HG02938 (cell line): Measurements from ENCODE around the gene ESYT1.
A peak's percentile ranks its signal among the peaks of the same experiment; 100 is the strongest.
"Not testable (repeated sequence)": the region's sequence is repeated elsewhere in the genome, so short reads cannot be mapped to it uniquely, and the experiment has no call there.

ENCODE experiments used
- ATAC-seq: cut with Tn5 transposase; IDR thresholded peaks from one replicate; pipeline ENCODE4 v1.9.1; 2021; ENCODE audit warnings: mild to moderate bottlenecking, moderate library complexity; ENCODE audit not compliant: unreplicated experiment

ESYT1 gene

DNA sequence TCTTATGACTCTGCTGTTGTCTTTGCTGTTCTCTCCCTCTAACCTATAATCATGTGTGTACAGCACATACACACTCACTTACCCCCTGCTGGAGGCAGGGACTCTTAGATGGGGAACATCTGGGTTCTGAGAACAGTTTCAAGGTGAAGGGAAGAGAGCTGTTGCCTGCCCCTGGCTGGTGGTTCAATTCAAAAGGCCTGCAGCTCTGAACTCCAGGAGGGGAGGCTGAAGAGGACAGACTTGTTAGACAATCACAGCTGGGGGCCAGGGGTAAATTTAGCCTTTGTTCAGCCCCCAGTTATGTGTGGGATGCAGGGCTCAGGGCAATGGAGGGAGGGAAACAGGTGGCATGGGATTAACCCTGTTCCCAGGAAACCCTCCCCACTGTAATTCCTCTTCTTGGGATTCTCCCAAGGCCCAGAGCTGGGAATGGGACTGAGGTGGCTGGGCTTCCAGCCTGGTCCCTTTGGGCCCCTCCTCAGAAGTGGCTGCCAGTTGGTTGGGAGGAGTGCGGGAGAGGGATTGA lies 26.2 kb downstream of the ESYT1 start:
- no peak for ATAC-seq

DNA sequence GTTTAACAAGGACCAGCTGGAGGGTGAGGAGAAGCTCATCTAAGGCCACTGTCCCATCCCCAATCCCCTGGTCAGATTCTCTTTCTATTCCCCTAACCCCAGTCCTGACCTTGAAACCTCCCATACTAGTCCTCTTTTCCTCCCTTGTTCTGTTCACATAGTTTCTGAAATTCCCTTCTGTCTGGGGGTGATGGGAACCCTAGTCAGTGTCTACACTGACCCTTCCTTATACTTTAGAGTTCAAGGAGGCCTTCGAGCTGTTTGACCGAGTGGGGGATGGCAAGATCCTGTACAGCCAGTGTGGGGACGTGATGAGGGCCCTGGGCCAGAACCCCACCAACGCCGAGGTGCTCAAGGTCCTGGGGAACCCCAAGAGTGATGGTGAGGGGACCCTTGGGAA lies 26.8 kb downstream of the ESYT1 start:
- no peak for ATAC-seq

DNA sequence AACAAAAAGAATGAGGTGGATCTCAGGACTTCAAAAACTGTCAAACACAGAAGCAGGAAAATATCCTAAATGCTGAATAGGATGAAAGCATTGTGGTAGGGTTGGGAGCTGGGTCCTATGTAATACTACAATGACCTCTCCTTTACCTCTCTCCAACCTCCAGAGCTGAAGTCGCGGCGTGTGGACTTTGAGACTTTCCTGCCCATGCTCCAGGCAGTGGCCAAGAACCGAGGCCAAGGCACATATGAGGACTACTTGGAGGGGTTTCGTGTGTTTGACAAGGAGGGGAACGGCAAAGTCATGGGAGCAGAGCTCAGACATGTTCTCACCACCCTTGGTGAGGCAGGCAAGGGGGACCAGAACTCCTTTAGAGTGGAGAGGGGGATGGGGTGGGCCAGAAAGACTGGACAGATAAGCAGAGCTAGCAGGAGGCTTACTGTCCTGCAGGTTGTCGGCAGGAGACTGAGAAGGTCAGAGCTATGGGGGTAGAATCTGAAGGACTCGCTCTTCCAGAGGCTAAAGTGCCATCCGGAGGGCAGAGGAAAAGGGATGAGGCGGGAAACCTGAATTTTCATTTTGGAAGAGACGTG lies 27.3 kb downstream of the ESYT1 start:
- no peak for ATAC-seq

DNA sequence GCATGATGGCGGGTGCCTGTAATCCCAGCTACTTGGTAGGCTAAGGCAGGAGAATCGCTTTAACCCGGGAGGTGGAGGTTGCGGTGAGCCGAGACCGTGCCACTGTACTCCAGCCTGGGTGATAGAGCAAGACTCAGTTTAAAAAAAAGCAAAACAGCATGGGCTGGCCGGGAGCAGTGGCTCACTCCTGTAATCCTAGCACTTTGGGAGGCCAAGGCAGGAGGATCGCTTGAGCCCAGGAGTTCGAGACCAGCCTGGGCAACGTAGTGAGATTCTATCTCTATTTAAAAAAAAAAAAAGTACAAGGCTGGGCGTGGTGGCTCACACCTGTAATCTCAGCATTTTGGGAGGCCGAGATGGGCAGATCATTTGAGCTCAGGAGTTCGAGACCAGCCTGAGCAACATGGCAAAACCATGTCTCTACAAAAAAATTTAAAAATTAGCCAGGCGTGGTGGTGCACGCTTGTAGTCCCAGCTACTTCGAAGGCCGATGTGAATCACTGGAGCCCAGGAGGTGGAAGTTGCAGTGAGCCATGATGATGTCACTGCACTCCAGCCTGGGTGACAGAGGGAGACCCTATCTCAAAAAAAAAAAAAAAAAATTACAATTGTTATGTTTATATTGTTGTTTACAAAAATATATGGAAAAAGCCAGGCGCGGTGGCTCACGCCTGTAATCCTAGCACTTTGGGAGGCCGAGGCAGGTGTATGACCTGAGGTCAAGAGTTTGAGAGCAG lies 28.6 kb downstream of the ESYT1 start:
- not testable (repeated sequence) for ATAC-seq

DNA sequence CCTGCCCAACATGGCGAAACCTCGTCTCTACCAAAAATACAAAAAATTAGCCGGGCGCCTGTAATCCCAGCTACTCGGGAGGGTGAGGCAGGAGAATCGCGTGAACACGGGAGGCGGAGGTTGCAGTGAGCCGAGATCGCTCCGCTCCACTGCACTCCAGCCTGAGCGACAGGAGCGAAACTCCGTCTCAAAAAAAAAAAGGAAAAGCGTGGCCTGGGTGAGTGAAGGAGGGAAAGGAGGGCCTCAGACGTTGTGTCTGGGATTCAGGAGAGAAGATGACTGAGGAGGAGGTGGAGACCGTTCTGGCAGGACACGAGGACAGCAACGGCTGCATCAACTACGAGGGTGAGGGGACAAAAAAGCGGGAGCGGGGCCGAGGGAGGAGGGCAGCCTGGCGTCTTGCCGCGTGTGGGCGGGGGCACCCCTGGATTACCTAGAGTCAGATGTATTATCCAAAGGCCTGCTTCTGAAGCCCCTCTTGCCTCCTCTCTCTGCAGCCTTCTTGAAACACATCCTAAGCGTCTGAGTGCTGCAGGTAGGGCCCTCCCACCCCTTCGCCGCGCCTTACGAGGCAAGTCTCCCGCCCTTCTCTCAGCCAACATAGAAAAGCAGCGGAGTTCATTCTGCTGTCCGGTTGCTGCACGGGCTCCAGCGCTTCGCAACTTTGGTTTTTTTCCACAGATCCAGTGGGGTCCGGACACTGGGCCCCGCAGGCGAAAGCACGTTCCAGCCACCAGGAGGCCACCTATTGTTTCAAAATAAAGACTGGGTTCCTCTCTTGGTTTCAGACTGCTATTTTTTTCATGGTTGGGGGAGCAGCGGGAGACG lies 29.3 kb downstream of the ESYT1 start:
- ATAC-seq = peak; percentile 35

DNA sequence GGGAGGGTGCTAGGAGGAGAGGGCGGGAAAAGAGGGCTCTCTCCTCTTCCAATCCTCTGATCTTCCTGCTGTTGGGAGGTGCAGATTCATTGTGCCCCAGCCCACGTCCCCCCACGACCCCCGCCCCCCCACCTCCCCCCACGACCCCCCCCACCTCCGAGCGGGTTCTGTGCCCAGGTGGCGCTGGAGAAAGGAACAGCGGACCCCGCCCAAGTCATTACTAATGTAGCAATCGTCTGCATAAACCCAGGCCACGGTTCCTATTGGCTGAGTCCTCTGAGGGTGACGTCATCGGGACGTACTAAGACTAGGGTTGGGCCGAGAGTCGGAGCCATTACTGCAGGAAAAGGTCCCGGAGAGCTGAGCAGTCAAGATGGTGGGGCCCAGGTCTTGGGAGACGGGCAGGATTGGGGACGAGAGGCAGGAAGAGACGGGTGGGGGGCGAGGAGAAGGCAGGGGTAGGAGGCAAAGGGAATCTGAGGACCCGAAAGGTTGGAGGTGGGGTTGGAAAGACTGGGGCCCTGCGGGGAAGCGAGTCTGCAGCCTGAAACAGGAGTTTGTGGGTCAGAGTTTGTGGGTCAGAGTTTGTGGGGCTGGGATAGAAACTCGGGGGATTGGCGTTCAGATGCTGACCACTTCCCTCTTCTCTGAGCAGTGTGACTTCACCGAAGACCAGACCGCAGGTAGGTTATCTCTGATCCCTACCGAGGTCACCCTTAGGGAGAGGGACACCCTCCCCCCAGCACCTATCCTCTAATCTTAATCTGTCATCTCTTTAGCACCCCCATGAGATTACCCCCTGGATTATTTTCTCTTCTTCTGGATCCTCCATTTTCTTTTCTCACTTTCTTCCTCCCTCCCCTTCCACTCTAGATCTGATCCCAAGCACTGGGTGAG lies 30.2 kb downstream of the ESYT1 start, which contains the start of gene MYL6:
Gene MYL6, plus strand, starts transcription at position 331 of the 897 bp plus-strand sequence. Its CDS starts 43 bp downstream, at position 374.
- ATAC-seq = peak; percentile 90

DNA sequence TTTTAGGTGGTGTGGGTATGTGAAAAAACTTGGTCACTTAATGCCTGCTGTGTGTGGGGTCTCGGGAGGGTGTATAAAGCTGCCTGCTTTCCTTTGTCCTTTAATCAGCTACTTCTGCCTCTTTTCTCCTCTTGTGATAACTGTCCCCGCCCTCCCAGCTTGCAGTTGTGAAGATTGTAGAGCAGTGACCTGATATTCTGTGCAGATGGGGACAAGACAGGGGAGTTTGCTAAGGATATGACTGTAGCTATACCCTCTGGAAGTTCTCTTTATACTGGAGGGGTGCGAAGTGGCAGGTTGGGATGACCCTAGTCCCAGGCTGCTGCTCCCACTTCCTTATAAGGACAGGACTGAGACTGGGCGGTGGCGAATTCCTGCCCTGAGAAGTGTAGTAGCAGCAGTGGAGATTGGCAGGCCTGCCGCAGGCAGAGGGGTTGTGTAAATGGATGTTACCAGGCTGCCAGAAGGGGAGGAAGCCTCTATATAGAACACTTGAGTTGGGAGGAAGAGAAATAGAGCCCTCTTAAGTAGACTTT lies 30.9 kb downstream of the ESYT1 start:
- no peak for ATAC-seq

DNA sequence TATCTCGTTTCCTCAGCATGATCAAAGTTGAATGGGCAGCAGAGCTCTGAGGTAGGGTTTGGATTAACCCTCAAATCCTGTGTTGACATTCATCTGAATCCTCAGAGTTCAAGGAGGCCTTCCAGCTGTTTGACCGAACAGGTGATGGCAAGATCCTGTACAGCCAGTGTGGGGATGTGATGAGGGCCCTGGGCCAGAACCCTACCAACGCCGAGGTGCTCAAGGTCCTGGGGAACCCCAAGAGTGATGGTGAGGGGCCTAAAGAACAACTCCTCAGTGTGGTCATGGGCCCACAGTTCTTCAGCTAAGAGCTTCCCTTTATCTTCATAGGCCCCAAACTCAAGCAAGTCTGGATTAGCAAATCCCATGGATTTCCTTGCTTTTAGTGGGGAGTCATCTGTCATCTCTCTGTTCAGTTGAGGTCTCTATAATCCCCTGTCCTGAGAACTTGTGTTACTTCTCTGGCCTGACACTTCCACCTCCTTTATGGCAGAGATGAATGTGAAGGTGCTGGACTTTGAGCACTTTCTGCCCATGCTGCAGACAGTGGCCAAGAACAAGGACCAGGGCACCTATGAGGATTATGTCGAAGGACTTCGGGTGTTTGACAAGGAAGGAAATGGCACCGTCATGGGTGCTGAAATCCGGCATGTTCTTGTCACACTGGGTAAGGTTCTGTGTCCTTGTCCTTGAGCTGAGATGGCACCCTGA lies 31.6 kb downstream of the ESYT1 start:
- ATAC-seq = no peak

DNA sequence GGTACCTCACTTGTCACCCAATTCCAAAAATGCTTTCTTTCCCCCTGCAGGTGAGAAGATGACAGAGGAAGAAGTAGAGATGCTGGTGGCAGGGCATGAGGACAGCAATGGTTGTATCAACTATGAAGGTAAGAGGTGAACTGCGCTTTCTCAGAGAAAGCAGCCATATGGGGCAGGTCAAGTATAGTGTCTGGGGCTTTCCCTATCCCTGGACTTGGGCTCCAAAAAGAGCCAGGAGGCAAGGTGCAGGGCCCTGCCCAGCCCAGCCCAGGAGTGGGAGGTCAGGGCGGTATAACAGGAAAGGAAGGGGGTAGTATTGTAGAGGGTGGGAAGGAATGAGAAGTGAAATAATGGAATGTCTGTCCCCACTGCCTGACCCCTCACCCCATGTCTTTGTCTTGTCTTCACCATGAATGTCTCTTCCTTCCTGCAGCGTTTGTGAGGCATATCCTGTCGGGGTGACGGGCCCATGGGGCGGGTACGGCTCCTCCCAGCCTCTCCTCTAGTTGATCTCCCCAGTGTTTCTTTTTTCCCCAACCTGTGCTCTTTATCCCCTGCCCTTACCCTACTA lies 32.2 kb downstream of the ESYT1 start:
- no peak for ATAC-seq

DNA sequence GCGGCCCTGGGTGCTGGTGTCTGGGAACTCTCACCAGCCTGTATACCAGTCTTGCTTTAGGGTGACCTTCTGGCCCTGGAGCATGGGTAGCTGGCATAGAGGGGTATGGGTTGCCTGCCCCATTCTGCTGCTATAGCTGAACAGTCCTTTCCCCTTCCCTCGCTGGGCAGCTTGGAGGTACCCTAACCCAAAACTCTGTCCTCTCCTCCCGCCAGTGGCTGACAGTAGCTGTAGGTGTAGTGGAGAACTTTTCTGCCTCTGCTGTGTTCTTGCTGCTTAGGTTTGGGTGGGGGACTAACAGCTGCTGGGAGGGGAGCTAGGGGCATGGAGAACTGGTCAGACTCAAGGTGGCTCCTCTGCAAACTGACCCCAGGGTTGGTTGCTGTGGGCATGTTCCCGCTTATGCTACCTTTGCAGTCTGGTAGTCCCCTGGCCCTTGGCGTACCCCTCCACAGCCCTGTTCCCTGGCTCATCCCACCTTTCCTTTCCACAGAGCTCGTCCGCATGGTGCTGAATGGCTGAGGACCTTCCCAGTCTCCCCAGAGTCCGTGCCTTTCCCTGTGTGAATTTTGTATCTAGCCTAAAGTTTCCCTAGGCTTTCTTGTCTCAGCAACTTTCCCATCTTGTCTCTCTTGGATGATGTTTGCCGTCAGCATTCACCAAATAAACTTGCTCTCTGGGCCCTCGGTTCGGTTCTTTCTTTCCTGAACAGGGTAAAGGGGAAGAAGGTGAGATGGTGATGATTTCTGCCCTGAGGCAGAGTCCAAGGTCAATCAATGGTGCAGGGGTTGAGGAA lies 33.0 kb downstream of the ESYT1 start:
- no peak for ATAC-seq

DNA sequence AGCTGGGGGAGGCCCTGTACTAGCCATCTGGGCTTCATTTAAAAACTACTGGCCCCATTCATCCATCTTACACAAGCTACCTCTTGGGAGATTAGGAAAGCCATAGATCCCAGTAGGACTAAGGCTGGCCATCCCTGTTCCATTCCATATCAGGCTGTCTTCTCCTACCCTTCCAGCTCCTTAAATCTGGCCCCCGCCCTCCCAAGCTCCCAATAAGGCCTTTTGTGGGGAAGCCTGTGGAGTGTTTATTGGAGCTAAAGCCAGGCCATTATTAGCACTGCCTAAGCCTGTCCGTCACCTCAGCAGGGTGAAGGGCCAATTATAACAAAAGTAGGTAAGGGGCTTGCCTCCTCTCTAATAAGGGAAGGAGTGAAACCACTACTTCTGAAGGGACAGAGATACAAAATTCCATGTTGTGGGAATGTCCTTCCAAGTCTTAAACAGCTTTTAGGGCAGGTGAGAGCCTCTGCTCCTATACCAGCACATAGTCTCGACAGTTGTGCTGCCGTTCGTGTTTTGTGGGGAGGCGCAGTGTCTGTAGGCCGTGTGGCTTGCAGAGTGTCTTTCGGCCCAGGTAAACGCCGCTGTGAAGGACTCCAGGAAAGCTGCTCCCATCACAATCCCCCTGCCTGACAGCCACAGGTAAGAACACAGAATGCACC lies 33.8 kb downstream of the ESYT1 start:
- ATAC-seq = no peak

DNA sequence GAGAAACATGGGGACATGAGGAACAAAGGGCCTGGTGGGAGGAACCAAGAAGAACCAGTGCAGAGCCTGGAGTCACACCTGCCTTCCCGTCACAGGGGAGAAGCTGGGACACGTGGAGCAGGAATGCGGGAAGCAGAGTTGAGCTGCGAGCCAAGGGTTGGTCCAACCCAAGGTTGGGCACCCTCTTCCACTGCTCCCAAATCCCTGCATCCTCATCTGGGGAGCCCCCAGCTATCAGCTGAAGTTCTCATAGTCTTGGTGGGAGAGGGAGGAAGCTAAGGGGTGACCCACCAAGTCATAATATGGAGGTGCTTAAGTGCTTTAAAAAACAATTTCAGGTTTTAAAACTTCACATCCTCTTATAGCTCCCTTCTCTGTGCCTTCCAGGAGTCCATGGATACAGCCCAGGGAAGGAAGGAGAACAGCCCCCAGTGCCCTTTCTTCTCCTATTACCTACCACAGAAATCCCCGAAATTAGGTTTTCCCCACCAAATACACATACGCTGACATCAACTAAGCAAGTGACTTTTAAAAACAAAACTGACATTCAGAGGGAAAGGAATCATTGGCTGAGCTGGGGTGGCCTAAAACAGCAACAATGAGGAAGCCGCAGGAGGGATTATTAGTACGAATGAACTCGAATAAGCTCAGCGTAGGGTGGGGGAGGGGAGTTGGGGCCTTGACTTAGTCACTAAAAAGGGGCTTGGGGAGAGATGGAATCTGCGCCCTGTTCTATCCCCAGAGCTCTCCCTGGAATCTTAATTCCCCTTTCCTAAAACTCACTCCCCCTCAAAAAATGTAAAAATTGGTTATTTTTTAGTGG lies 34.6 kb downstream of the ESYT1 start:
- ATAC-seq = no peak

DNA sequence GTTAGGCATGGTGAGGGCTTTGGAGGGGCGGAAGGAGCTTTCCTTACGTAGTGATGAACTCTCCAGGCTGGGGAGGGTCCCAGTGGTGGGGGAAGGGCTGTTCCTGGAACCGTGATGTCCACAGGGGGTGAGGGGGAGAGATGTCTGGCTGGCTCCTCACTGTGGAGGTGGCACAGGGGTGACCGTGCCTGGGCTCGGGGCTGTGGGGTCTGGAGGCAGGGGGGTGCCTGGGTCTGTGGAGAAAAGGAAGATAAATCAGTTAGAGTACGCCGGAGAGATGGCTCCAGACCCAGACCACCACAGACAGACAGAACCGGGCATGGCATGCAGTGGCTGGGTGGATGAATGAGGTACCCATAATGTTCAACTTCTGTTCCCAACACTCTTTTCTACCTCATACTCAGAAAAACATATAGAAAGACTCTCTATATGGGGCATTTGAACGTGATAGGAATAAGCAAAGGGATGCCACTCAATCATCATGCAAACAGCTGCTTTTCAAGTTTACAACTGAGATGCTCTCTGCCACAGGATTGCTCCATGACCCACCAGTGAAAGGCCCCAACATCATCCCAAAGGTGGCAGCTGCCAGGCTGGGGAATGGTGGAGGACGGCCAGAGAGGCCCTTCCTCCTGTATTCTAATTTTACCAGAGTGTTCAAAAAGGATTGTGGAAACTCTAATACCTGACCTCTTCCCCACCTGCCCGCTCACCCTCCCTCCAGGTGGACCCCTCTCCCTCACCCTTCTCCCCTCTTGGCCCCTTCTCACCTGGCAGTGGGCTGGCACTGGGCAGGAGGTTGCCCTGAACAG lies 35.7 kb downstream of the ESYT1 start:
- no peak for ATAC-seq

DNA sequence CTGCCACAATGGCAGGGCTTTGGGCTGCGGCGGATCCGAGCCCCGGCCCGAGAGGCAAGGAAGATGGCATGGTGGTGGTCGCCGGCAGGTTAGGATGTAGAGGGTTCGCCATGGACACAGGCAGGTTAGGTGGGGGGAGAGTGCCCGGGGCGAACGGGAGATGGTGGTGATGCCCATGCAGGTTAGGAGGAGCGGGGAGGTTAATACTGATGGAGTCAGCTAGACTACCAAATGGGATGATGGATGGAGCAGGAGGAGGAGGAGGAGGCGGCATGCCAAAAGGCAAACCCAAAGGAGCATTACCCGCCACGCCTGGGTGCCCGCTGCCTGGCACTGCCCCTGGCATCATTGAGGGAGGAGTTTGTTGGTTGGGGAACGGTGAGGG lies 36.3 kb downstream of the ESYT1 start:
- no peak for ATAC-seq

DNA sequence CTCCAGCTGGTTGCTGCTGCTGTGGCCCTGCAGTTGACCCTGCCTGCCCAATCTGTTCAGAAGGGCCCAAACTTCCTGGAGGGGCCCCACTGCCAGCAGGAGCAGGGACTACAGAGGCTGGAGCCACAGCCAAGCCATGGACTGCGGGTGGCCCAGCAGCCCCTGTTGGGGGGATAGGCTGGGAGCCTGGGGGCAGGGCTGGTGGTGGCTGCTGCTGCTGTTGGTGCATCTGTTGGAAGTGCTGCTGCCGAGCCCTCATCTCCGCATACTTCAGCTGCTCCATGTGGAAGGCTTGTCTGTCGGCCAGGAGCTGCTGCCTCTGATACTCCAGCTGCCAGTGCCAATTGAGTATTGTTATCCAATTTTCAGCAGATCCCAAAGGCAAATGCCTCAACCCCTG lies 37.3 kb downstream of the ESYT1 start:
- no peak for ATAC-seq

DNA sequence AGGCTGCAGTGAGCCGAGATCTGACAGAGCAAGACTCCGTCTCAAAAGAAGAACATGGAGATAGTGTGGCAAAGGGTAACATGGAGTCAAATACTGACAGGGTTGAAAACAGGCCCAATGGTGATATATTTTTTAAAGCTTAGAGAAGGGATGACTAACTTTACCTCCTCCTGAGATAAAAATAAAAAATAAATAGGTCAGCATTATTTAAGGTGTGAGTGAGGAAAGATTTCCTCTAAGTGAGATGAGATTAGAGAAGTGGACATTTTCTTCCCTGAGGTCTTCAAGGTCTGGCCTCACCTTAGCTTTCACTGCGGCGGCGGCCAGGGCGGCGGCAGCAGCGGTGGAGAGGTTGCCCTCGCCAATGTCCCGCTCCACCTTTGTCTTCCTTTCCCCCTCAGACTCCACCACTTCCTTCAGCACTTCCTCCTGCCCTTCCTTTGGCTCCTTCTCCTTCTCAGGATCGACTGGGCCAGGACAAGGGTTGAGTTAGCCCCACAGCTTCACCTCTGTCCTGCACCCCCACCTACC lies 41.2 kb downstream of the ESYT1 start:
- ATAC-seq = no peak
